Measurements from ENCODE around the gene FBXL20. TPM values are rescaled to one million over a fixed set of nuclear protein-coding genes. Genes with fewer than 3 reads are reported as not detected.
A peak's percentile ranks its signal among the peaks of the same experiment; 100 is the strongest.

FBXL20 gene
- total RNA-seq, 3 donors from 2014 or later (not counting 1 experiment from before 2014, with no cell fraction given): 25.5 to 34.2 (median 32.4) TPM

DNA sequence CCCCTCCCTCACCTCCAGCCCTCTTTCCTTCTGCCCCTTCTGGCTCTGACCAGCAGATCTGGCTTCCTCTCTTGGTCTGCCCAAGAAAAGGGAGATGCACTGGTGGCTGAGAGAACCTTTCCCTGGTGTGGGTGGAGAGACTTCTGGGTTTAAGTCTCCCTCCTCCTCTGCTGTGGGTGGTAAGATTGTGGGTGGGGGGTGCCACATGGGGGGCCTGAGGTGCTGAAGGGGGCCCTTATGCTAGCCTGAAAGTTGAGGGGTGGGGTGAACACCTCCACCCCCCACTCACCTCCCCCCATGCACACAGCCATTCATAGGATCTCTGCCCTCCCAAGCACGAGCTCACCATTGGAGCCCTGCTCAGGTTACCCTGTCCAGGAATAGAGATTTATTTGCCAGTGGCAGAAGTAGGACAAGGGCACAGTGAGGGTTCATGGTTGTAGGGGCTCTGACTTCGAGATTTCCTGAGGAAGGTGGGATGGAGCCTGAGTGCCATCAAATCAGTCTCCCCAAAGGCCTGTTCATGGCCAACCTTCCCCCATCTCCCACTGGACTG is 174.0 kb downstream of the FBXL20 start:
- H3K27me3 ChIP-seq (ENCODE audit: control insufficient read depth, insufficient read depth, low read length): peaks cover 28% of the 10 kb centered on the region
- no peak overlapping the region for H3K27ac ChIP-seq (ENCODE audit: low read length)
- TF ChIP-seq, protein P1, sequence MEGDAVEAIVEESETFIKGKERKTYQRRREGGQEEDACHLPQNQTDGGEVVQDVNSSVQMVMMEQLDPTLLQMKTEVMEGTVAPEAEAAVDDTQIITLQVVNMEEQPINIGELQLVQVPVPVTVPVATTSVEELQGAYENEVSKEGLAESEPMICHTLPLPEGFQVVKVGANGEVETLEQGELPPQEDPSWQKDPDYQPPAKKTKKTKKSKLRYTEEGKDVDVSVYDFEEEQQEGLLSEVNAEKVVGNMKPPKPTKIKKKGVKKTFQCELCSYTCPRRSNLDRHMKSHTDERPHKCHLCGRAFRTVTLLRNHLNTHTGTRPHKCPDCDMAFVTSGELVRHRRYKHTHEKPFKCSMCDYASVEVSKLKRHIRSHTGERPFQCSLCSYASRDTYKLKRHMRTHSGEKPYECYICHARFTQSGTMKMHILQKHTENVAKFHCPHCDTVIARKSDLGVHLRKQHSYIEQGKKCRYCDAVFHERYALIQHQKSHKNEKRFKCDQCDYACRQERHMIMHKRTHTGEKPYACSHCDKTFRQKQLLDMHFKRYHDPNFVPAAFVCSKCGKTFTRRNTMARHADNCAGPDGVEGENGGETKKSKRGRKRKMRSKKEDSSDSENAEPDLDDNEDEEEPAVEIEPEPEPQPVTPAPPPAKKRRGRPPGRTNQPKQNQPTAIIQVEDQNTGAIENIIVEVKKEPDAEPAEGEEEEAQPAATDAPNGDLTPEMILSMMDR (IDR thresholded peaks at IDR 0.05): no peak
- Mint-ChIP-seq H3K27ac (no peak overlapping the region), H3K9me3 (no peaks in the 10 kb centered on the region), H3K36me3 (no peaks in the 10 kb centered on the region), H3K27me3 (ENCODE audit: low read depth in 2 of 2) (peaks cover 37 to 49% of the 10 kb centered on the region in 2 donors), H3K4me1 (peaks cover 16 to 26% of the 10 kb centered on the region in 2 donors), H3K4me3 (no peak overlapping the region)
- H3K36me3 ChIP-seq (ENCODE audit: control insufficient read depth, insufficient read depth, low read length): no peaks in the 10 kb centered on the region
- H3K9me3 ChIP-seq (ENCODE audit: control insufficient read depth, insufficient read depth, low read length): no peaks in the 10 kb centered on the region
- no peak for DNase-seq
- intact Hi-C loops (cut with micrococcal nuclease): no loop called here
- H3K4me3 ChIP-seq (ENCODE audit: low read length): no peak overlapping the region
- peaks cover 22% of the 10 kb centered on the region for H3K4me1 ChIP-seq (ENCODE audit: control insufficient read depth, insufficient read depth, low read length)
- WGBS (ENCODE audit: insufficient coverage): 86% methylated on average over 1 of the region's 2 CpGs
- ATAC-seq: no peak

DNA sequence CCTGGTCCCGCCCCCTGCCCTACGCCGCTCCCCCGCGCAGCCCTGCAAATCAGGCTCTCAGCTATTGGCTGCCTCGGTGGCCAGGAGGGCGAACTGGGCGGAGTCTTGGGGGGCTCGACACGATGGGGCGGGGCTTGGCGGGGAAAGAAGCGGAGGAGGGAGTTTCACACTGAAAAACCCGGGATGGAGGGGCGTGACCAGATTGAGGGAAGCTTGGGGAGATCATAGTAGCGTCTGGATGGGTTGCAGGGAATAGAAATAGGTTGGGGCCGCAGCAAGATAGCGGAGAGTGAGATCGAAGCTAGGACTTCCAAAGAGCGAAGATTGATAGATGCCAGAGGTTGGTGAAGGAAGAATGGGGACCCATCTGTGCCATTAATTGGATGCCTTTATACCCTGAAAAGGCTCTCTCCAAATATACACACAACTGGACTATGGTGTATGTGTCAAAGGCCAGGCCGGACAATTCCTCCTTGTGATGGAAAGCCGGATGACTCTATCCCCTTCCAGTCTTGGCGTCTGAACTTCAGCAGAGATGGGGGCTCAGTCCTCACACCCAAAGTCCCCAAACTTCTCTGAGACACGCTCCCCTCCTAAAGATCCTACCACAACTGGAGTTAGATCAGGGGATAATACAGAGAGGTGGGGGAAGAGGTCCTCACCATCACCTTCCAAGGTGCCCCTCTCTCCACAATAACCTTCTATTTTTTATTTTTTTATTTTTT is 175.3 kb downstream of the FBXL20 start:
- intact Hi-C loops (cut with micrococcal nuclease): no loop called here
- no peak overlapping the region for H3K27ac Mint-ChIP-seq

DNA sequence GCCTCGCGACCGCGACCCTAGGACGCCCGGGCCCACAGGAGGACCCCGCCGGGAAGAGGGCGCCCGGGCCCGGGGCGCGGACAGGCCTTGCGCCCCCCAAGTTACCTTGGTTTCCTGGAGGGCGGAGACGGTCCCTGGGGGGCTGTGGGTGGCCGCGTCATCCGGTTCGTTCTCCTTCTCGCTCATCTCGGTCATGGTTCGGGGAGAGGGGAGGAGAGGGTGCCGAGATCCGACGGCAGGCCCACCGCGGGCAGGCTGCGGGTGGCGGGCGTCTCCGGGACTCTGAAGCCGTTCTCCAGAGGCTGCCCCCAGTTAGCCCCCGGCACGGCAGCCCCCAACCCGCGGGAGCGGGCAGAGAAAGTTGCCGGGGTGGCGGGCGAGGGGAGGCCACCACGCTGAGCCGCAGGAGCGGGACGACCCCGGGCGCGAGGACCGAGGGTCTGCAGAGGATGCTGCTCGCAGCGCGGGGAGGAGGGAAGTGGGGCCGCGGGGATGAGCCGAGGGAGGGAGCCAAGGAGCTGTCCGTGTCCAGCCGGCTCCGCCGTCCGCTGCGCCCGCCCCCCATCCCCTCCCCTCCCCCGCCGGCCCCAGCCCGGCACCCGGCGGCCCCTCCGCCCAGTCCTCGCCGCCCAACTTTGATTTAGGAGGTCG is 176.0 kb downstream of the FBXL20 start, which contains the start of gene STAC2:
Gene STAC2 (minus strand): TSS at position 638 of the 651 bp plus-strand sequence. CDS start 443 bp downstream, at position 195.
- no peaks in the 10 kb centered on the region for H3K9me3 Mint-ChIP-seq
- TF ChIP-seq, protein P1 (IDR thresholded peaks at IDR 0.05): no peak
- no peak within 1 kb of the TSS for H3K4me3 ChIP-seq (ENCODE audit: low read length)

More for the DNA sequence above, 175.3 kb downstream of the FBXL20 start:
- Mint-ChIP-seq H3K4me1 (peaks cover 6 to 15% of the 10 kb centered on the region in 2 donors), H3K36me3 (no peaks in the 10 kb centered on the region), H3K9me3 (no peaks in the 10 kb centered on the region), H3K27me3 (ENCODE audit: low read depth in 2 of 2) (peaks cover 27 to 49% of the 10 kb centered on the region in 2 donors), H3K4me3 (peak overlapping the region; percentile 78)
- ATAC-seq (peak; percentile 52 to 83 (median 74)), DNase-seq (peak in 1 of 2 donors; percentile 67)
- TF ChIP-seq, protein P1 (IDR thresholded peaks at IDR 0.05): no peak
- WGBS (ENCODE audit: insufficient coverage): 14% methylated on average over 23 of the region's 24 CpGs
- Histone ChIP-seq H3K9me3 (ENCODE audit: control insufficient read depth, insufficient read depth, low read length) (no peaks in the 10 kb centered on the region), H3K4me1 (ENCODE audit: control insufficient read depth, insufficient read depth, low read length) (peaks cover 11% of the 10 kb centered on the region), H3K4me3 (ENCODE audit: low read length) (no peak overlapping the region), H3K27ac (ENCODE audit: low read length) (no peak overlapping the region), H3K36me3 (ENCODE audit: control insufficient read depth, insufficient read depth, low read length) (no peaks in the 10 kb centered on the region), H3K27me3 (ENCODE audit: control insufficient read depth, insufficient read depth, low read length) (peaks cover 28% of the 10 kb centered on the region)

More for the DNA sequence above, 176.0 kb downstream of the FBXL20 start, which contains the start of gene STAC2:
- 2% methylated on average over 62 of the region's 71 CpGs for WGBS (ENCODE audit: insufficient coverage)
- no peak for DNase-seq
- H3K4me3 Mint-ChIP-seq: peak within 1 kb of the TSS; percentile 78
- Histone ChIP-seq H3K9me3 (ENCODE audit: control insufficient read depth, insufficient read depth, low read length) (no peaks in the 10 kb centered on the region), H3K27ac (ENCODE audit: low read length) (no peak within 1 kb of the TSS), H3K27me3 (ENCODE audit: control insufficient read depth, insufficient read depth, low read length) (peaks cover 28% of the 10 kb centered on the region), H3K36me3 (ENCODE audit: control insufficient read depth, insufficient read depth, low read length) (no peaks in the 10 kb centered on the region), H3K4me1 (ENCODE audit: control insufficient read depth, insufficient read depth, low read length) (peaks cover 11% of the 10 kb centered on the region)
- intact Hi-C loops (cut with micrococcal nuclease): no loop called here
- H3K36me3 Mint-ChIP-seq: no peaks in the 10 kb centered on the region
- ATAC-seq: peak in 1 of 3 donors; percentile 40
- H3K4me1 Mint-ChIP-seq: peaks cover 6 to 15% of the 10 kb centered on the region in 2 donors
- H3K27me3 Mint-ChIP-seq (ENCODE audit: low read depth in 2 of 2): peaks cover 27 to 46% of the 10 kb centered on the region in 2 donors
- H3K27ac Mint-ChIP-seq: no peak within 1 kb of the TSS

Data from natural killer cell (primary cell).